Epithelial cell of proximal tubule (primary cell): ENCODE results near the gene TENT5C. TPM values are rescaled to one million over a fixed set of nuclear protein-coding genes. Genes with fewer than 3 reads are reported as not detected.

Experiments
- DNase-seq: peaks from one replicate; pipeline ENCODE4 v3.0.0-alpha.2; 2011; ENCODE audit warnings: low read depth
- H3K4me3 ChIP-seq: 2 replicates; pipeline ENCODE4 v1.5.1; 2011; ENCODE audit warnings: low read depth, mild to moderate bottlenecking, low read length
- total RNA-seq: library from RNA; depleted of rRNA; stranded (reverse); fragments of >200 nt; gene quantifications from 2 replicates; pipeline ENCODE4 v1.2.3, GENCODE V29; 2015
- TF ChIP-seq, protein P1 (sequence below): conservative IDR thresholded peaks from 2 replicates; pipeline ENCODE4 v1.5.1; 2012; ENCODE audit warnings: low read depth, mild to moderate bottlenecking, low read length

TENT5C gene
- total RNA-seq, 1 donor from 2014 or later = not detected

DNA sequence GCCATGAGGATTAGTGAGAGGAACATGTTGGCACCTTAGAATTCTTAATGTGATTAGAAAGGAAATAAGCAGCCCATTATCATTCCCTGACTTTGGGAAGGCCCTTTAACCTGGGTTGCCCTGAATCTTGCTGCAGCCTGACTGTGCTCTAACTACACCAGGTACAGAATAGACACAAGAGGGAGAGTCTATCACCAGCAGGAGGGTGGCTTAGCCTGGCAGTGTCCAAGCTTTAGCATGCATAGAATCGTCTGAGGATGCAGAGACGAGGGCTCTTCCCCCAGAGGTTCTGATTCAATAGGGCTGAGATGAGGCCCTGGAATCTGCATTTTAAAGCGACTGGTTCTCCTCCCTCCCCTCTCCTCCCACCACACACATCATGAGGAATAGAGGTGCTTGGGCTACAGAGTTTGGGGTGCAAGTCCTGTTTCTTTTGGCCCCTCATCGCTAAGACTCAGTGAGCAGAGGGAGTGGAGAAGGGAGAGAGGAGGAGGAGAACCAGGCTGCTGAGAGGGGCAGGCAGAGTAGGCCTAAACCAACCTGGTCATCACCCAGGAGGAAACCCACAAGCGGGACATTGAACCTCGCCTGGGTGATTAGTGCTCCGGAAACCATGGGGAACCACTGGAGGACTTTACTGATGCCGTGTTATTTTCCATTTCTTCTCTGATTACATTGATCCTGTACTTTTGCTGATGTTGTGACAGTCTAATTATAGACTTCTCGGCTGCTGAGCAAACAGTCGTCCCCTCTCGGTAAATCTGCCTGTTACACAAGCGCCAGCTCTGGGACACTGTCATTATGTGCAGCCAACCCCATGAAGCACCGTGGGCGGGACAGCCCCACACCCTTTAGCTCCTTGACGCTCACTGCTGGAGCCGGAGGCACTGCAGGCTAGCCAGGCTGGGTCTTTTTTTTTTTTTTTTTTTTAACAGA lies 6.3 kb upstream of the TENT5C start:
- no peak for DNase-seq
- TF ChIP-seq, protein P1, sequence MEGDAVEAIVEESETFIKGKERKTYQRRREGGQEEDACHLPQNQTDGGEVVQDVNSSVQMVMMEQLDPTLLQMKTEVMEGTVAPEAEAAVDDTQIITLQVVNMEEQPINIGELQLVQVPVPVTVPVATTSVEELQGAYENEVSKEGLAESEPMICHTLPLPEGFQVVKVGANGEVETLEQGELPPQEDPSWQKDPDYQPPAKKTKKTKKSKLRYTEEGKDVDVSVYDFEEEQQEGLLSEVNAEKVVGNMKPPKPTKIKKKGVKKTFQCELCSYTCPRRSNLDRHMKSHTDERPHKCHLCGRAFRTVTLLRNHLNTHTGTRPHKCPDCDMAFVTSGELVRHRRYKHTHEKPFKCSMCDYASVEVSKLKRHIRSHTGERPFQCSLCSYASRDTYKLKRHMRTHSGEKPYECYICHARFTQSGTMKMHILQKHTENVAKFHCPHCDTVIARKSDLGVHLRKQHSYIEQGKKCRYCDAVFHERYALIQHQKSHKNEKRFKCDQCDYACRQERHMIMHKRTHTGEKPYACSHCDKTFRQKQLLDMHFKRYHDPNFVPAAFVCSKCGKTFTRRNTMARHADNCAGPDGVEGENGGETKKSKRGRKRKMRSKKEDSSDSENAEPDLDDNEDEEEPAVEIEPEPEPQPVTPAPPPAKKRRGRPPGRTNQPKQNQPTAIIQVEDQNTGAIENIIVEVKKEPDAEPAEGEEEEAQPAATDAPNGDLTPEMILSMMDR = no peak
- no peak overlapping the region for H3K4me3 ChIP-seq

DNA sequence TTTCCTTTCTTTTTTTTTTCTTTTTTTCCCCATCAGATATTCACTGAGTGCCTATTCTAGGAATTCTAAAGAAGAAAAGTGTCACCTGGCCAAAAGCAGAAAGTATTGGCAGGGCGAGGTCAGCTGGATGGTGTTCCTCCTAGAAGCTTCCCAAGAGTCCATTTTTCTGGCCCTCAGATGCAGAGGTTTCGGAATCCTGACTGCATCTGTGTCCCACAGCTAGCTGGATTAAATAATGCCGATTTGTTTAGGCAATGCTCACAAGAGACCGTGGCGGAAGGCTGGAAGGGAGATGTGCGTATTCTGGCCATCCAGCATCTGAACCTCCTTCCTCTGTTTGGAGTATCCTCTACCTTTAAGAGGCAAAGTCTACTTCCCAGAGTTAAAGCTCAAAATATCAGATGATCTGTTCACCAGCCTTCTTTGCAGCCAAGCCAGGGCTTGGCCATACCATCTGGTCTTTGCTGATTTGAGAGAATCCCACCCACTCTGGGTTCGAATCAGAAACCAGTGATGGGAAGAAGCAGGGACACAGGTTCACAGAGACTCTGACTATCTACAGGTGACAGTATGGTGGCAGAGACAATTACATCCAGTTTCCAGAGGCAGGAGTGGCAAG lies 5.4 kb upstream of the TENT5C start:
- no peak overlapping the region for H3K4me3 ChIP-seq
- no peak for DNase-seq
- TF ChIP-seq, protein P1 = no peak

DNA sequence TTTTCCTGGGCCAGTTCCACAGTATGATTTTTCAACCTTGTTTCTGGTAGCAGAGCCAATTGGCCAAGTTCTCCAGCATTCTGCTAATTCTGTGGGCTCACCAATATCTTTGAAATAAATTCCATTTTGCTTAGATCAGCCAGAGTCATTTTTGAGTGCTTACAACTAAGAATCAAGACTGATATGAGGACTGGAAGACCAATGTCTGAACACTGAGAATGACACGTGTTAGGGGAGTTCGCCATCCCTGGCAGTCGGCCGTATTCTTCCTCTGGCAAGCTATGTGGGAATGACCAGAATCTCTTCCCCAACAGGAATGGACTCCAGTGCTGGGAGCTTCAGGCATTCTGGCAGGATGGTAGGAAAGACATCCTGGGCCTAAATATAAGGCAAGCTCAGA lies 4.9 kb upstream of the TENT5C start:
- TF ChIP-seq, protein P1 = no peak
- no peak overlapping the region for H3K4me3 ChIP-seq
- no peak for DNase-seq

DNA sequence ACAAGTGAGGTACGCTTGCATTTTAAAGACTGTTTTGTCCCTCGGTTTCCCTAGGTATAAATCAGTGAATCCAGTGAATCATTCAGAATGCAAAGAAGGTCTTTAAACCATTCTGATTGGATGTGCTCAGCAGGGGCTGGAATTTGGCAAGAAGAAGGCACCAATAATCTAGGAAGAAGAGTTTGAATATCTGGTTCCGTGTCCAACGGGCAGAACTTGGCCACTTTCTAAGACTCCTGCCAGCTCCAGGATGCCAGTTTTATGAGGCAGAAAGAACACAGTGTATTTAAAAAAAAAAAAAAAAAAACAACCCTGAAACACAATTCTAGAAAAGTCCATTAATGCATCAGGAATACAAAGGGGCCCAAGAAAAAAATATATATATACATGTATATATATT lies 3.0 kb upstream of the TENT5C start:
- TF ChIP-seq, protein P1 = no peak
- no peak overlapping the region for H3K4me3 ChIP-seq
- DNase-seq = no peak

DNA sequence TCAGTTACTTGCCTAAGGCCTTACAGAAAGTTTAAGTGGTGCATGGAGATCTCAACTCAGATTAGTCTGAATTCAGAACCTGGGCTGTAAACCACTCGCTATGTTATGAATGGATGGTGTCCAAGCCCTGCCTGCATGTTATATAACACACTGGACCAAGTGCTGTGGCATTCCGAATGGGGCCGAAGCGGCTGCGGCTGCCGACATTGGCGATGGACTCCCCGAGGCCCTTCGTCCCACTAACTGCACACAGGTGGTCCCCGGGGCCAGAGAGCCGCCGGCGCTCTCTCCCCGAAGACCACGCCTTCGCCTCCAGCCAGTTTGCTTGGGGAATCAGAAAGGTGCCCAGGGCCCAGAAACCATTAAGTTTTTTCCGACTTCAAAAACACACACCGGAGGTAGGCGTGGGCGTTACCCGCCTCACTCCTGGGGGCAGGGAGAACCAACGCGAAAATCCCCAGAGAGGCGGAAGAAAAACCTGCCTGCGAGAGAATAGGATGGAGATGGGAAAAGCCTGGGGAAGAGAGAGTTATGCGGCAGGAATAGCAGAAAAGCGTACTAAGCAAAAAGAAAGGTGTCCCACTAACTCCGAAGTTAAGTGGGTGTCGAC lies 579 bp upstream of the TENT5C start:
- peak overlapping the region; percentile 68 for H3K4me3 ChIP-seq
- TF ChIP-seq, protein P1 = no peak
- DNase-seq = no peak

DNA sequence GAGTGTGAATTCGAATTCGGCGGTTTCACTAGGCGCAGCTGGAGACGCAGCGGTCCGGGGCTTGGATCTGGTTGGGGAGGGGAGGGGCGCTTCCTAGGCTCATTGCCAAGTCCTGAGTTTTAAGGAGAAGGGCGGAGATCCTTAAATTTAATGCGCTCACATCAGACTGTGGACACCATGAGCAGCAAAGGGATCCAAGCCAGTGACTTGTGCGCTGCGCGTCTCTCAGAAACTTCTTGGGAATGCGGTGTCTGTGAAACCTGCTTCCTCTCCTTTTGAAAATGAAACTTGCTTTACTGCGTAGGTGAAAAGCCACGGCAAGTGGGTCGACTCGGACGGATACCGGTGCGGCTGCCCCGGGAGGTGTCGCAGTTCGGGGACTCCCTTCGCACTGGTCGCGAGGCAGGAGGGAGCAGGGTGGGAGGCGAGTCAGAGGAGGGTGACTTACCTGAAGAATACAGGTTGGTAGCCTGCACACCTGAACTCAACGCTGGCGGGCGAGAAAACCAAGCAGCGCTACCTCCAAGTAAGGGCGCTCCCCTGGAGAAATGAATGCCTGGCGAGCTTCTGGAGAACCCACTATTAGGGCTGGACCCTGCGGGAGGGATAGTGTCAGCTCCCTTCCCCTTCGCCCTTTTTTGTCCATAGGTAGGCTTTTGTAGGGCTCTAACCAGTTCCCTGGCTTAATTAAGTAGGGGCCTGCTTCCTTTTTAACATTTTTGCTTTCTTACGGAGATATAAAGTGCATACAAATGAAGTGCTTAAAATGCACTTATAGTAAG lies 992 bp downstream of the TENT5C start:
- no peak for DNase-seq
- peak overlapping the region; percentile 68 for H3K4me3 ChIP-seq
- TF ChIP-seq, protein P1 = no peak
